KMS-11 (cell line): ENCODE results near the gene MFN2.

Source experiments
- H2AFZ ChIP-seq: fragments of 200-600 bp; sonication (generic); 2 replicates; pipeline ENCODE4 v1.6.1; 2016; ENCODE audit warnings: antibody characterized with exemption, mixed run types, low read depth
- H3K27ac ChIP-seq: fragments of 200-600 bp; sonication (generic); 2 replicates; pipeline ENCODE4 v1.6.1; 2016; ENCODE audit warnings: mild to moderate bottlenecking, mixed run types
- H3K27me3 ChIP-seq: fragments of 200-600 bp; sonication (generic); 2 replicates; pipeline ENCODE4 v1.6.1; 2017; ENCODE audit warnings: mild to moderate bottlenecking, low read depth, mixed run types, moderate library complexity; ENCODE audit not compliant: insufficient read depth
- H3K36me3 ChIP-seq: fragments of 200-600 bp; sonication (generic); 2 replicates; pipeline ENCODE4 v1.6.1; 2017; ENCODE audit warnings: mild to moderate bottlenecking, mixed run types; ENCODE audit not compliant: insufficient read depth
- H3K4me1 ChIP-seq: fragments of 200-600 bp; sonication (generic); 2 replicates; pipeline ENCODE4 v1.6.1; 2016; ENCODE audit warnings: mild to moderate bottlenecking, low read depth, mixed run types; ENCODE audit not compliant: poor library complexity, severe bottlenecking
- H3K4me2 ChIP-seq: fragments of 200-600 bp; sonication (generic); 2 replicates; pipeline ENCODE4 v1.7.0; 2016; ENCODE audit warnings: mild to moderate bottlenecking, mixed run types
- H3K4me3 ChIP-seq: fragments of 200-600 bp; sonication (generic); IDR thresholded peaks from 2 replicates; pipeline ENCODE4 v1.6.1; 2017; ENCODE audit warnings: low read depth, low read length, mixed read lengths; ENCODE audit not compliant: insufficient read depth
- H3K79me2 ChIP-seq: fragments of 200-600 bp; sonication (generic); 2 replicates; pipeline ENCODE4 v1.6.1; 2016; ENCODE audit warnings: low read depth, mixed run types; ENCODE audit not compliant: insufficient read depth
- H3K9ac ChIP-seq: fragments of 200-600 bp; sonication (generic); 2 replicates; pipeline ENCODE4 v1.6.1; 2016; ENCODE audit warnings: mild to moderate bottlenecking, mixed run types
- H4K20me1 ChIP-seq: fragments of 200-600 bp; sonication (generic); 2 replicates; pipeline ENCODE4 v1.6.1; 2016; ENCODE audit warnings: mild to moderate bottlenecking, mixed run types; ENCODE audit not compliant: insufficient read depth
- CTCF ChIP-seq: fragments of 200-600 bp; sonication (generic); conservative IDR thresholded peaks from 2 replicates; pipeline ENCODE4 v1.6.1; 2017; ENCODE audit warnings: low read depth, mild to moderate bottlenecking, antibody characterized with exemption, low read length, moderate library complexity, mixed read lengths

MFN2 gene

GRCh38 chr1:12034381-12034801 lies 54.1 kb downstream of the MFN2 start:
- no peak for TF ChIP-seq CTCF
- Histone ChIP-seq H3K4me3 (no peak overlapping the region), H2AFZ (no peak overlapping the region), H3K4me2 (no peak overlapping the region), H3K4me1 (peaks cover 12% of the 10 kb centered on the region), H3K9ac (no peak overlapping the region), H3K79me2 (no peaks in the 10 kb centered on the region), H3K36me3 (no peaks in the 10 kb centered on the region), H3K27me3 (no peaks in the 10 kb centered on the region), H4K20me1 (no peaks in the 10 kb centered on the region), H3K27ac (no peak overlapping the region)

GRCh38 chr1:12035312-12035711 lies 55.1 kb downstream of the MFN2 start:
- no peak overlapping the region for H3K4me3 ChIP-seq
- no peak for TF ChIP-seq CTCF

GRCh38 chr1:12037486-12038355 lies 57.5 kb downstream of the MFN2 start:
- no peaks in the 10 kb centered on the region for H3K36me3 ChIP-seq
- H3K4me3 ChIP-seq = no peak overlapping the region
- H3K27ac ChIP-seq = no peak overlapping the region
- H3K4me1 ChIP-seq = peaks cover 42% of the 10 kb centered on the region
- no peak overlapping the region for H3K4me2 ChIP-seq
- H2AFZ ChIP-seq = no peak overlapping the region
- TF ChIP-seq CTCF = no peak
- no peak overlapping the region for H3K9ac ChIP-seq
- no peaks in the 10 kb centered on the region for H4K20me1 ChIP-seq
- H3K27me3 ChIP-seq = no peaks in the 10 kb centered on the region
- no peaks in the 10 kb centered on the region for H3K79me2 ChIP-seq

More at GRCh38 chr1:12035312-12035711, 55.1 kb downstream of the MFN2 start:
- Histone ChIP-seq H3K27me3 (no peaks in the 10 kb centered on the region), H2AFZ (no peak overlapping the region), H3K36me3 (no peaks in the 10 kb centered on the region), H3K4me1 (peaks cover 21% of the 10 kb centered on the region), H4K20me1 (no peaks in the 10 kb centered on the region), H3K79me2 (no peaks in the 10 kb centered on the region), H3K27ac (no peak overlapping the region), H3K4me2 (no peak overlapping the region), H3K9ac (no peak overlapping the region)

- peaks cover 42% of the 10 kb centered on the region for H3K4me1 ChIP-seq
- H3K4me2 ChIP-seq = peak overlapping the region; percentile 13; the same call in 1 of the 2 replicates
- no peaks in the 10 kb centered on the region for H3K27me3 ChIP-seq
- H3K36me3 ChIP-seq = no peaks in the 10 kb centered on the region
- no peak overlapping the region for H2AFZ ChIP-seq
- no peak for TF ChIP-seq CTCF
- peak overlapping the region; percentile 81; the same call in 1 of the 2 replicates for H3K27ac ChIP-seq
- no peaks in the 10 kb centered on the region for H4K20me1 ChIP-seq
- no peaks in the 10 kb centered on the region for H3K79me2 ChIP-seq
- H3K9ac ChIP-seq = no peak overlapping the region
- no peak overlapping the region for H3K4me3 ChIP-seq
Measured at GRCh38 chr1:12038356-12039163, 58.3 kb downstream of the MFN2 start.
